Measurements from ENCODE around the gene SVIL. TPM values are rescaled to one million over a fixed set of nuclear protein-coding genes. Genes with fewer than 3 reads are reported as not detected.

The SVIL gene
- total and polyA plus RNA-seq, 11 donors: 95.2 to 589 (median 355) TPM

DNA sequence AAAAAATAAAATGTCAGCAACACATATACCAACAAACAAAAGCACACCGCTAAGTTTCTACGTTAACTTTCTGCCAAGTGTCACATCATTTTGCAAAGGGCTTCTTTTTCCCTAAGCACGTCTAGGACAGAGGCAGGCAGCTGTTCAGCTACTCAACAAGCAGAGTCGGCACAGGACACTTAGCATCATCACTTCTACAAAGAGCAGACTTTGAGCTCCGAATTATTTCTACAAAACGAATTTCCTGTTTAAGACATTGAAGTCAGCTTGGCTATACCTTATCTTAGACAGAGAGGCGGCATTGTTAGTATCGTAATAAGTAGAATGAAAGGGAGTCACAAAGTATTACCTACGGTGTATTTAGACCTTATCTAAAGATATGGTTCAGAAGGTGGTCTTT is 110.1 kb downstream of the SVIL start:
- 75 to 82% (median 79%) methylated on average over 9 of the region's 9 CpGs for WGBS, 4 donors
- intact Hi-C loops (cut with DNase I): loop anchor here in 2 of 10 donors (5.0 to 10.0 kb wide), 2 partner anchors 60 to 208 kb away; no protein-coding TSS in a partner anchor
- ATAC-seq (no peak), DNase-seq (no peak)
- Histone ChIP-seq H3K27me3 (no peaks in the 10 kb centered on the region), H3K4me1 (peaks cover 0 to 27% (median 2%) of the 10 kb centered on the region in 12 donors), H3K9me3 (no peaks in the 10 kb centered on the region), H3K36me3 (peaks cover 0 to 100% (median 86%) of the 10 kb centered on the region in 9 donors), H3K4me3 (no peak overlapping the region), H3K27ac (peak overlapping the region in 4 of 12 donors; percentile 12 to 67 (median 62))
- no peak for TF ChIP-seq POLR2A (IDR thresholded peaks at IDR 0.05)
- TF ChIP-seq, protein P1, sequence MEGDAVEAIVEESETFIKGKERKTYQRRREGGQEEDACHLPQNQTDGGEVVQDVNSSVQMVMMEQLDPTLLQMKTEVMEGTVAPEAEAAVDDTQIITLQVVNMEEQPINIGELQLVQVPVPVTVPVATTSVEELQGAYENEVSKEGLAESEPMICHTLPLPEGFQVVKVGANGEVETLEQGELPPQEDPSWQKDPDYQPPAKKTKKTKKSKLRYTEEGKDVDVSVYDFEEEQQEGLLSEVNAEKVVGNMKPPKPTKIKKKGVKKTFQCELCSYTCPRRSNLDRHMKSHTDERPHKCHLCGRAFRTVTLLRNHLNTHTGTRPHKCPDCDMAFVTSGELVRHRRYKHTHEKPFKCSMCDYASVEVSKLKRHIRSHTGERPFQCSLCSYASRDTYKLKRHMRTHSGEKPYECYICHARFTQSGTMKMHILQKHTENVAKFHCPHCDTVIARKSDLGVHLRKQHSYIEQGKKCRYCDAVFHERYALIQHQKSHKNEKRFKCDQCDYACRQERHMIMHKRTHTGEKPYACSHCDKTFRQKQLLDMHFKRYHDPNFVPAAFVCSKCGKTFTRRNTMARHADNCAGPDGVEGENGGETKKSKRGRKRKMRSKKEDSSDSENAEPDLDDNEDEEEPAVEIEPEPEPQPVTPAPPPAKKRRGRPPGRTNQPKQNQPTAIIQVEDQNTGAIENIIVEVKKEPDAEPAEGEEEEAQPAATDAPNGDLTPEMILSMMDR (IDR thresholded peaks at IDR 0.05): no peak

DNA sequence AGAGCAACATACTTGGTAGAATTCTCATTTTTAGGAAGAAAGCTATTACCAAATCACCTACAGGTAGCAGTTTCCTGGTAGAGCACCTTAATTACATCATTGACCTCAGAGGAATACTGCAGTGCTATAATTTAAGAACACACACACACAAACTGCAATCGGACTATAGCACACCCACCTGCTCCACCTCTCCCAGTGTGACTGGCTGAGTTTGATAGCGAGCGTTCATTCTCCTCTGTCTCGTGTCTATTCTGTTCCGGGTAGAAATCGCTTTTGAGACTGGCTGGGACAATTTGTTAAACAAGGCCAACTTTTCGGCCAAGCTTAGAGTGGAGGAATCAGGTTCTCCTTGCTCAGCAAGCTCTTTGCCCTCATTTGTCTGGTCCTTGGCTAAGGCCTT is 110.5 kb downstream of the SVIL start:
- ATAC-seq (no peak), DNase-seq (no peak)
- intact Hi-C loops (cut with DNase I): loop anchor here in 1 of 10 donors (10.0 kb wide), 1 partner anchor 61 kb away; no protein-coding TSS in a partner anchor
- Histone ChIP-seq H3K4me1 (peaks cover 0 to 27% (median 2%) of the 10 kb centered on the region in 12 donors), H3K4me3 (no peak overlapping the region), H3K36me3 (peaks cover 0 to 100% (median 86%) of the 10 kb centered on the region in 9 donors), H3K27me3 (no peaks in the 10 kb centered on the region), H3K27ac (peak overlapping the region in 4 of 12 donors; percentile 15 to 67 (median 62)), H3K9me3 (no peaks in the 10 kb centered on the region)
- TF ChIP-seq, protein P1 (IDR thresholded peaks at IDR 0.05): no peak
- TF ChIP-seq POLR2A (IDR thresholded peaks at IDR 0.05): no peak
- WGBS, 4 donors: 75 to 92% (median 88%) methylated on average over 7 of the region's 7 CpGs

DNA sequence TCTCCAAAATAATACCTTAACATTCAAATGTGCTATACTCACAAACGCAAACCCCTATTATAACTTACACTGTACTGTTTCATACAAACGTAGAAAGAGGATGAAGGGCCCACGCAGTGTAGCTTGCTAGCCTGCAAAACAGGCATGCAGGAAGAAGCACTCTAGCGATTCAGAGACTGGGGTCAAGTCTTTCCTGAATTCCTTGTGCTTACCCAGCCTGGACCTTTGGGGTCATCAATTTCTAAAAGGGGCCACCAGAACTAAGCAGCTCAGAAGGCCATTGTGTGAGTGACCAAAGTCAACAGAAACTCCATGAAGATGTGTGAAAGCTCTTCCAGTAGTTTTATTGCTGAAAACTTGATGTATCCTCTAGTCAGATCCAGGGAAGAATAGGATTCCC is 111.9 kb downstream of the SVIL start:
- peaks cover 0 to 27% (median 3%) of the 10 kb centered on the region in 12 donors for H3K4me1 ChIP-seq

More for the DNA sequence above, 111.9 kb downstream of the SVIL start:
- H3K36me3 ChIP-seq: peaks cover 0 to 100% (median 91%) of the 10 kb centered on the region in 9 donors
- no peak for ATAC-seq
- no peaks in the 10 kb centered on the region for H3K27me3 ChIP-seq
- TF ChIP-seq, protein P1 (IDR thresholded peaks at IDR 0.05): no peak
- H3K27ac ChIP-seq: peak overlapping the region in 4 of 12 donors; percentile 27 to 67 (median 54)
- intact Hi-C loops (cut with DNase I): loop anchor here in 1 of 10 donors (10.0 kb wide), 1 partner anchor 62 kb away; no protein-coding TSS in a partner anchor
- WGBS, 4 donors: 73 to 91% (median 78%) methylated on average over 4 of the region's 4 CpGs
- H3K9me3 ChIP-seq: no peaks in the 10 kb centered on the region
- DNase-seq: no peak
- H3K4me3 ChIP-seq: peak overlapping the region in 1 of 12 donors; percentile 23

Measured in heart left ventricle (tissue), 16 donors.